ENCODE measurements around the gene KCNH2. TPM values are rescaled to one million over a fixed set of nuclear protein-coding genes. Genes with fewer than 3 reads are reported as not detected.
A peak's percentile ranks its signal among the peaks of the same experiment; 100 is the strongest.

Gene KCNH2
- total and polyA plus RNA-seq, 2 of the 8 experiments (the other 6 are each of a cell fraction or from before 2014, with no cell fraction given) = 8.0 to 15.0 TPM

GRCh38 chr7:150949564-150949963, 28.6 kb downstream of the KCNH2 start:
- no peaks in the 10 kb centered on the region for H3K79me1 ChIP-seq (ENCODE audit: low read depth, low read length)
- H3K4me2 ChIP-seq (ENCODE audit: insufficient read depth in 1 of 2, low read depth in 2 of 2, low read length in 2 of 2) = no peak overlapping the region
- no peak overlapping the region for H2BK12ac ChIP-seq (ENCODE audit: low read depth, low read length)
- DNase-seq (ENCODE audit: low read depth in 1 of 2, low spot score in 2 of 2) (no peak), FAIRE-seq (no peak)
- H3K4me3 ChIP-seq (ENCODE audit: extremely low read depth in 1 of 4, insufficient read depth in 2 of 4, low read depth in 3 of 4, low read length in 4 of 4) = no peak overlapping the region
- H3K36me3 ChIP-seq (ENCODE audit: control insufficient read depth in 2 of 4, insufficient read depth in 4 of 4, low read length in 3 of 4) = no peaks in the 10 kb centered on the region
- no peaks in the 10 kb centered on the region for H4K20me1 ChIP-seq (replicated peaks in 1 of 2; ENCODE audit: control insufficient read depth in 1 of 2, insufficient read depth in 2 of 2, low read length in 2 of 2)
- no peak overlapping the region for H2BK15ac ChIP-seq (ENCODE audit: low read length)
- H3K14ac ChIP-seq (ENCODE audit: insufficient read length) = no peak overlapping the region
- H4K8ac ChIP-seq (ENCODE audit: extremely low read depth, insufficient read depth, low read length) = no peak overlapping the region
- H2BK20ac ChIP-seq (ENCODE audit: low read length) = no peak overlapping the region
- peak overlapping the region; percentile 41 for H4K91ac ChIP-seq (replicated peaks; ENCODE audit: insufficient read length, low read length)
- H3K23me2 ChIP-seq (ENCODE audit: low read depth, low read length) = peaks cover 4% of the 10 kb centered on the region; the same call in 1 of the 2 replicates
- POLR2A ChIA-PET (ENCODE audit: partially characterized antibody) = interaction anchor here (1.0 to 1.4 kb wide), 3 partner anchors 9 to 30 kb away, joined by 3 to 4 read pairs (median 3); no protein-coding TSS in a partner anchor
- peak overlapping the region; percentile 17; the same call in 1 of the 2 replicates for H2BK5ac ChIP-seq (ENCODE audit: low read depth, low read length)
- H3K23ac ChIP-seq (ENCODE audit: insufficient read length) = no peak overlapping the region
- CTCF ChIA-PET (ENCODE audit: partially characterized antibody) = interaction anchor here (0.6 to 3.1 kb wide), 14 partner anchors 8 to 178 kb away, joined by 3 to 15 read pairs (median 4); no protein-coding TSS in a partner anchor
- TF ChIP-seq ATF2 (IDR thresholded peaks at IDR 0.05; ENCODE audit: low read length) (no peak), MAX (IDR thresholded peaks at IDR 0.05) (peak; percentile 64; the same call in 1 of the 2 replicates), NRF1 (IDR thresholded peaks at IDR 0.05; ENCODE audit: low read depth, low read length) (no peak)
- no peak overlapping the region for H3K4ac ChIP-seq (replicated peaks; ENCODE audit: insufficient read length, low read depth, low read length)
- H3K18ac ChIP-seq (ENCODE audit: extremely low read depth, low read length) = no peak overlapping the region
- no peaks in the 10 kb centered on the region for H3K9me3 ChIP-seq (ENCODE audit: insufficient read depth in 2 of 2, low read depth in 1 of 2, low read length in 1 of 2)
- no peaks in the 10 kb centered on the region for H3K79me2 ChIP-seq (ENCODE audit: control insufficient read depth in 1 of 2, insufficient read depth in 2 of 2, low read length in 2 of 2)
- H3K4me1 ChIP-seq (replicated peaks in 1 of 4; ENCODE audit: control insufficient read depth in 3 of 4, insufficient read depth in 4 of 4, low read length in 3 of 4) = peaks cover 0 to 40% (median 26%) of the 10 kb centered on the region in 4 experiments; a peak in 6 of 7 replicates
- no peak overlapping the region for H2BK120ac ChIP-seq (replicated peaks; ENCODE audit: low read depth, low read length)
- no peak overlapping the region for H3K27ac ChIP-seq (ENCODE audit: low read depth, low read length)
- 87% methylated on average over 4 of the region's 4 CpGs; no CpG with 5 or more reads in 1 of the 2 experiments for WGBS, 2 experiments (ENCODE audit: extremely low coverage in 1 of 2, insufficient coverage in 1 of 2, insufficient read length in 1 of 2, insufficient replicate concordance in 2 of 2, low coverage in 1 of 2, low lambda C conversion rate in 2 of 2, missing lambda C conversion rate in 1 of 2)
- H3K27me3 ChIP-seq (replicated peaks in 1 of 4; ENCODE audit: control insufficient read depth in 3 of 4, extremely low read depth in 1 of 4, insufficient read depth in 3 of 4, low read length in 3 of 4) = peaks cover 0 to 18% (median 13%) of the 10 kb centered on the region in 4 experiments; a peak in 5 of 7 replicates
- no peak overlapping the region for H4K5ac ChIP-seq (ENCODE audit: insufficient read length, low read depth, low read length)
- no peak overlapping the region for H2AFZ ChIP-seq (ENCODE audit: low read length)
- H3K56ac ChIP-seq (replicated peaks; ENCODE audit: insufficient read length, low read depth, low read length) = no peak overlapping the region
- H2AK5ac ChIP-seq (ENCODE audit: low read depth, low read length) = no peak overlapping the region
- H3K9ac ChIP-seq (replicated peaks in 1 of 4; ENCODE audit: extremely low read depth in 1 of 4, low read depth in 3 of 4, low read length in 3 of 4) = no peak overlapping the region

All from H1 (cell line).